SIG-M5 (cell line): ENCODE data around the gene PCGF3.
"Not testable (repeated sequence)": the region's sequence is repeated elsewhere in the genome, so short reads cannot be mapped to it uniquely, and the experiment has no call there.

Experiments
- DNase-seq: peaks from one replicate; lab custom pipeline; 2025; lab: John Stamatoyannopoulos, UW

Gene PCGF3

DNA sequence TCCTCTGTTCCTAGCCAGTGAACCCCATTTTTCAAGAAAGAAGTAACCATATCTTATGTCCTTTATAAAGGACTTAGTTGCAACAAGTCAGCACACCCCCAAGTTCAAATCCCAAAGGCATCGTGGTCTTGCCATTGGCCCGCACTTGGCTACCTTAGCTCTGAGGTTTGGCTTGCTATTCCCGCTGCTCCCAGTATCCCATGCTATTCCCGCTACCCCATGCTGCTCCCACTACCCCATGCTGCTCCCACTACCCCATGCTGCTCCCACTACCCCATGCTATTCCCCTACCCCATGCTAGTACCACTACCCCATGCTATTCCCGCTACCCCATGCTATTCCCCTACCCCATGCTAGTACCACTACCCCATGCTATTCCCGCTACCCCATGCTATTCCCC lies 37.4 kb upstream of the PCGF3 start:
- DNase-seq: not testable (repeated sequence)

DNA sequence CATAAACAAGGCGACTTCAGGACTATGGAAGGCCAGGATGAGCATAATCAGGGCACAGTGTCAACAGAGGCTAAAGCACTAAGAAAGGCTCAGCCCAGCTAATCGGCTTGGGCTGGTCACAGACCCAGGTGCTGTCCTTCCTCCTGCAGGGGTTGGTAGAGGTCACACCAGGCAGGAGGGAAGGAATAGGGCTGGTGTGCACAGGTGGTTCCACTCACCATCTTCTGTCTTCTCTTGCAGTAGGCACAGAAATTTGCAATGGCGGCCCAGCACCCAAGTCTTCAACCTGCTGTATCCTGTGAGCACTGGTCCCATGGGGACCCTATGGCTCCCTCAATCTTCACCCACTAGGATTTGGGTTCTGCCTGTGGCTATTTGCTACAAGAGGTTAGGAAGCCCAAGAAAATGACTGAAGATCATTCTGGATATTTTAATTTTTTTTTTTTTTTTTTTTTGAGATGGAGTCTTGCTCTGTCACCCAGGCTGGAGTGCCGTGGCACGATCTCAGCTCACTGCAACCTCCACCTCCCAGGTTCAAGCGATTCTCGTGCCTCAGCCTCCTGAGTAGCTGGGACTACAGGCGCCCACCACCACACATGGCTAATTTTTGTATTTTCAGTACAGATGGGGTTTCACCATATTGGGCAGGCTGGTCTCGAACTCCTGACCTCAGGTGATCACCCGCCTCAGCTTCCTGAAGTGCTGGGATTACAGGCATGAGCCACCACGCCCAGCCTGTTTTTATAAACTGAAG lies 35.6 kb upstream of the PCGF3 start:
- DNase-seq: not testable (repeated sequence)

- no peak for DNase-seq
Observed at GRCh38 chr4:671769-672168, 33.9 kb upstream of the PCGF3 start.

- DNase-seq: no peak
Observed at GRCh38 chr4:673349-674091, 32.1 kb upstream of the PCGF3 start.

DNA sequence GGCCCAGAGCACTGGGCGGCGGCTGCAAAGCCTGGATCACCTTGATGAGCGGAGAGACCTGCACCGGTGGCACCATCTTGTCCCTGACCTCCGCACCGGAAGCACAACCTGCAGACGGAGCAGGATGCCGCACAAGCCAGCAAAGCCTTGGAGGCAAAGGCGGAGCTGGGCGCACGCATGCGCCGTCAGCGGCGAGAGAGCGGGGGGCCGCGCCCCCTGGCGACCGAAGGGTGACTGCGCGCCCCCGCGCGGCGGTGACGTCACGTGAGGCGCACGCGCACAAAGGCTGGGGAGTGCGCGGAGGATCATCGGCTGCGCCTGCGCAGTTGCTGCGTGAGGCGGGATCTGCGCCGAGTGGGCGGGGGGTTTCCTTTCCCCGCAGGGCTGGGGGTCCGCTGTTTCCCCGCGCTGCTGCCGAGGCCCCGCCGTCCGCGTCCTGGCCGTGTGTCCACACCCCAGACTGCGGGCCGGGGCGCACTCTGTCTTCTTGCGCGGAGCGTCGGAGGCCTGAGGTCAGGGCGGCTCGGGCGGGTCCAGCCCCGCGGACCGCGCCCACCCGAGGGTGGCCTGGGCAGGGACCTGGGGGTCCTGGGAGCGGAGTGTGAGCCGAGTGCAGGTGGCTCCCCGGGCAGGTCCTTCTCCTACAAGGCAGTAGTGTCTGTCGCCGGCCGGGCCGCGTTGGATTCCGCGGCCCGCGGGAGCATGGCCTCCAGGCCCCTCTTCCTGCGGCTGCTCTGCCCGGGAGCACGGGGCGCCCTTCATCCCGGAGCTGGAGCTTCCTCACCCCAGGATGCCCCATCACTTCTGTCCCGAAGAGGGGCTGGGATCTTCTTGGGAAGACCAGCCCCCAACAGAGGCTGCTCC lies 31.2 kb upstream of the PCGF3 start, which contains the start of the genes ATP5ME and MYL5:
TSS of gene ATP5ME (minus strand) at position 105 of the 864 bp plus-strand sequence. CDS start at position 76, 29 bp downstream.
TSS of gene MYL5 (plus strand) at position 371 of the 864 bp plus-strand sequence. CDS start 3,485 bp downstream, outside the sequence.
- peak; percentile 58 for DNase-seq

DNA sequence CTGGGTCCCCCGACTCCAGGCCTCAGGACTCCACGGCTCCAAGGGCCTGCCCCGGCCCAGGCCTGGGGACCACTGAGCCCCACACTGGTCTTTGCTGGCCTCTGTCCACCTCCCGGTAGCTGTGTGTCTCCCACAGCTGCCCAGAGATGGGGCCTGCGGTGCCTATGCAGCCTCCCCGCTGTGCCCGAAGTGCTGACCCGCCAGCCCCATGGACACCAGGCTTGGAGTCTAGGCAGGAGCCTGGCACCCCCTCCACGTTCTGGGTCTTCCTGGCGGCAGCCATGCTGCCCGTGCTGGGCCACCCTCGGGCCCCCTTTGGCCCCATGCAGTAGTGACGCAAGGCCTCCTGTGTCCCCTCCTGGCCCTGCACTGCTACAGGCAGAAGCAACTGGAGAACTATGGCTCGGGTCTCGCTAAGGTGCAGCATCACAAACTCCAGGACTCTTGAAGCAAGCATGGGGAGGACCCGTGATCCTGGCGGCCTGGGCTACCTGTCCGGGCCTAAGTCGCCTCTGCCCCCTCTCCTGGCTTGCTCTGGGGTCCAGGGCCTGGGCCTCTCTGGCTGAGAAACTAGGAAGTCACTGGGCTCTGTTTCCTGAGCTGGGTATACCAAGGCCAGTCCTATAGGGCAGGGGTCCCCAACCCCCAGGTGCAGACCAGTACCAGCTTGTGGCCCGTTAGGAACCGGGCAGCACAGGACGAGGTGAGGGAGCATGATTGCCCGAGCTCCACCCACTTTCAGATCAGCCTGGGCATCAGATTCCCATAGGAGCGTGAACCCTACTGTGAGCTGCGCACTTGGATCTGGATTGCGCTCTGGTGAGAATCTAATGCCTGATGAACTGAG lies 30.4 kb upstream of the PCGF3 start:
- DNase-seq: no peak

- no peak for DNase-seq
Observed at GRCh38 chr4:675980-676870, 29.4 kb upstream of the PCGF3 start.

- DNase-seq: no peak
Observed at GRCh38 chr4:676871-677235, 28.8 kb upstream of the PCGF3 start.

DNA sequence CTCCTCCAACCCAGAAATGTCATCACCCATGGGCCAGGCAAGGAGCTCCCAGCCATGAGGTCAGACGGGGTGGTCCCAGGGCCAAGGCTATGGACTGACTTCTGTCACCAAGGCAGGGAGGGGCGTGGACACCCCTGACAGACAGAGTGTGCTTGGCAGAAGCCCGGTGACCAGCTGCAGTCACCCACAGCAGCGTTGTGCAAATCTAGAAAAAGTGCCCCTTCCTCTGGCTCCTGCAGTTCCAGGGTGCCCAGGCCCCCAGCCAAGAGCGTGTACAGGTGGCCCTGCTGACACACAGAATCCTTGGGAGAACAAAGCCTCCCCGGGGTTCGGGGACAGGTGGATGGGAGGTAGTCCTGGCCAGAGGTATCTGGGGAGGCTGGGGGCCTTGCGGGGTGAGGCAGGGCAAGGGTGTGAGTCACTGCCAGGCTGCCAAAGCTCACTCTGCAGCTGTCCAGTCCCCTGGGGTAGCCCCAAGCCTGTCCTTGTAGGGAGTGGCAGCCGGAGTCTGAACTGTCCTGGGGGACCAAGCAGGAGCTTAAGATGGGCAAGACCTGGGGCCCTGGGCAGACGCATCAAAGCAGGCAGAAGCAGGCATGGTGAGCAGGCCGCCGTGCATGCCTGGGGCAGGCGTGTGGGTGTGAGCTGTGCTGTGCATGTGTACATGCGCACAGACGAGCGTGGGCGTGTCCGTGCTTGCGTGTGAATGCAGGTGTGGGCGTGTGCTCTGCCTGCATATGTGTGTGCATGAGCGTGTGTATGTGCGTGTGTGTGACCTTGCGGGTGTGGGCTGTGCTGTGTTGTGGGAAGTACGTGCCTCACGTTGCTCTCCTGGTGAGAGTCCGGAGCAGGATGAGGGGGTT lies 28.0 kb upstream of the PCGF3 start:
- DNase-seq: no peak

- DNase-seq: no peak
Observed at GRCh38 chr4:678331-679103, 27.1 kb upstream of the PCGF3 start.

GRCh38 chr4:679104-679481 lies 26.5 kb upstream of the PCGF3 start:
- DNase-seq: no peak

GRCh38 chr4:679629-680028 lies 26.0 kb upstream of the PCGF3 start:
- DNase-seq: no peak

- no peak for DNase-seq
Observed at GRCh38 chr4:680091-680490, 25.5 kb upstream of the PCGF3 start.

DNA sequence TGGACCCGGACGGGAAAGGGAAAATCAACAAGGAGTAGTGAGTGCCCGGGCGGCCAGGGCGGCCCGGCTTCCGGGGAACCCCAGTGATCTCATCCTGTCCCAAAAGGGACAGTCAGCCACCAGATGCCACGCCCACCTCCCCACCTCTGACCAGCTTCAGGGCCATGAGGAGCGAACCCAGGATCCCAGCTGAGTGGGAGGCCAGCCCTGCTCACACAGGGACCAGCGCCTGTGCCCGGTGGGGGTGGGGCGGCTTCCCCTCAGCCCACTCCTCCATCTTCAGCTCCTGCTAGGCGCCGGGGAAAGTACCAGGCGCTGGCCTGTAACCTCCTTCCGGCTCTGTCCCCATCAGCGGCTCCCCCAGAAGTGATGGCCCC lies 25.1 kb upstream of the PCGF3 start:
- no peak for DNase-seq

DNA sequence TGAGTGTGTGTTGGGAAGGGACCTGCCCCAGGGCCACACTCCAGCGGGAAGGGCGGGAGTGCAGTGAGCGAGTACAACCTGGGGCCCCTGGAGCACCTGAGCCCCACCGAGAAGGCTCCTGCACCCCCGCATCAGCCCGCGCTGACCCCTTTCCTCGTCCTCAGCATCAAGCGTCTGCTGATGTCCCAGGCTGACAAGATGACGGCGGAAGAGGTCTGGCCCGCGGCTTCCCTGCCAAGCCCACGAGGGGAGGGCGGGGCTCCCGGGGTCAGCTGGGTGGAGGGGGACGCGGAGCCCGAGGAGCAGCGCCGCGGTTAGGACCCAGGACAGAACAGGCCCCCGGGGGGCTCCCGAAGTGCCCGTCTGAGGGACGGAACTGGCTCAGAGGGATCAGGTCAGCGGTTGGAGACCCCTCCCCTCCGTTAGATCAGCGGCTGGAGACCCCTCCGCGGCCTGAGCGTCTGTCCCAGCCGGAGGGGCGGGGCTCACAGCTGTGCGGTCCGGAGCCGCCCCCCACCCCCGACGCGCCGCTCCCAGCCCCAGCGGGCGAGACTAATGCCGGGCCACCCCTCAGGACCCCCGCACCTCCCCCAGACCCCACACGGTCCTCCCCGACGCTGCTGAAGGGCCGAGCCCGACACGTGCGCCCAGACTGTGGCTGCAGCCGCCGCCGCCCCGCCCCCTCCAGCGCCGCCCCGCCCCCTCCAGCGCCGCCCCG lies 24.5 kb upstream of the PCGF3 start:
- DNase-seq: no peak

DNA sequence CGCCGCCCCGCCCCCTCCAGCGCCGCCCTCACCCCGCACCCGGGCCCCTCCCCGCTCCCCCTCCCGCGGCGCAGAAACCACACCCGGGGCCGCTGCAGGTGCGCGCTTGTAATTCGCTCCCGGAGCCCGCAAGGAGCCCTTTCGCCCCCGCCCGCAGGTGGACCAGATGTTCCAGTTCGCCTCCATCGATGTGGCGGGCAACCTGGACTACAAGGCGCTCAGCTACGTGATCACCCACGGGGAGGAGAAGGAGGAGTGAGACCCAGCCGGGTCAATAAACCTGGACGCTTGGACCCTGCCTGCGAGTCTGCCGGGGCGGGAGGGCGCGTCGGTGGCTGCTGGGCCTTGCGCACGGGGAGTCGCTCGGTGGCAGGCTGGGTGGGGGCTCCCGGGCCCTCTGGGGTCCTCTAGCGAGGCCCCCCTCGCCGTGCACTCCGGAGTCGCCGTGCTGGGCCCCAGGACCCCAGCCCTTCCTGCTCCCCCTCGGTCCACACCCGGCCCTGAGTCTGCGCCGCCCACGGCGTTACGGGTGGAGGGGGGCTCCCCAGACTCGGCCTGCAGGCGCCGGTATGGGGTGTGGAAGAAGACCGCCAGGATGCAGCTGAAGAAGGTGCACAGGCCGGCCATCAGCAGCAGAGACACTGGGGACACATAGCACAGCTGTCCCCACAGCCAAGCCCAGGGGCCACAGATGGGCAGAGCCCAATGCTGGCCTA lies 23.7 kb upstream of the PCGF3 start:
- DNase-seq: no peak

DNA sequence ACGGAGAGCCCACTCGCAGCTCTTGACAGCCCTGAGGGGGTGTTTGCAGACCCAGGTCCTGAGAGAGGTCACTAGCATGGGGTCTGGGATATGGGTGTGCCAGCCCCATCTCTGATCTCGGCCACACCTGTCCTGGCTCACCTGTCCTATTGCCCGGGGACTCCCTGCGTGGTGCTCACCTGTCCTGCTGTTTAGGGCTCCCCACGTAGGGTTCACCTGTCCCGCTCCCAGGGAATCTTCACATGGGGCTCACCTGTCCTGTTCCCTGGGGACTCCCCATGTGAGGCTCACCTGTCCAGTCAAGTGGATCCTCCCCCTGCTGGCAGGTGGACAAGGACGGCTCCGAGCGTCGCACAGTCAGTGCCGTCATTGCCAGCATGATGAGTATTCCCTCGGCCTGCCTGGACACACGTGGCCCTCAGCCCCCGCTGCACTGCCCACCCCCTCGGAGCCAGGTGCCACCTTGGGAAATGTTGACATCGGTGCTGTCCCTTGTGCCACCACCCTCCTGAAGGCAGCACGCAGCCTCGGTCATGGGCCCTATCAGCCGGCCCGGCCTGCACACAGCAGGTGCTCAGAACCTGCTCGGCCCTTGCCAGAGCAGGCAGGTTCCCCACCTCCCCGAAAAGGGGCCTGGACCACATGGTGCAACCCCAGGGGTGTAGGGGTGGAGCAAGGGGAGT lies 23.0 kb upstream of the PCGF3 start:
- DNase-seq: no peak
